HPDE6-E6E7 (cell line): Measurements from ENCODE around the gene TXK.

Experiments
- DNase-seq: peaks from one replicate; pipeline ENCODE4 v3.0.0; 2011; ENCODE audit warnings: missing footprints; ENCODE audit errors: extremely low spot score

Gene TXK

DNA sequence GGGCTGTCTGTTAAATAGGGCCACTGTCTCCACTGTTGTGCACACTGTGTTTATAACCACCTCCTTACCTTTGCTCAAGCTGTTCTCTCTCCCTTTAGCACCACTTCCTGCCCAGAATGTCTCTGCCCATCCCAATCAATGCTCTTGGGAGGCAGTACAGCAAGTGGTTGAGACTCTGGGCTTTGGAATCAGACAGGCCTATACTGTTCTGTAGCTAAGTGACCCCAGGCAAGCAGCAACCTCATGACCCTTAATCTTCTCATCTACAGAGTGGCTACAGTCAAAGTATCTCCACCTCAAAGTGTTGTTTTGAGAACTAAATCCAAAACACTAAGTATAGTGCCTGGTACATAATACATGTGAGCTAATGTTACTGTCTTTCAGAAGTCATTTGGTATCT, 3.8 kb upstream of the TXK start:
- DNase-seq, result no peak

DNA sequence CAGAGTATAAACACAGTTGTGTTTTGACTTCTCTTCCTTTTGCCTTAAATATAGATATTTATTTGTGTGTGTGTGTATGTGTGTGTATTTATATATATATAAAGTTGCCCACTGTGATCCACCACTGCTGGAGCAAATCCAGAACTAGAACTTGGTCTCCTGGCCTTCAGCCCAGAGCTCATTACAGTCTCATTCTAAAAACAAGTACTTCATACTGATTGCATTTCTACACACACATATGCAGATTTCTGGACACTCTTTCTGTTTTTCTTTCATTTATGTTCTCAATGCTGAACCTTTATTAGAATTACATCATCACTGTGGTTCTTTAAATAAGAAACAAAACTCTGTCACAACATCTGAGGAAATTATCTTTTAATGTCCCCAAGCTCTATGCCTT, 381 bp downstream of the TXK start:
- no peak for DNase-seq

DNA sequence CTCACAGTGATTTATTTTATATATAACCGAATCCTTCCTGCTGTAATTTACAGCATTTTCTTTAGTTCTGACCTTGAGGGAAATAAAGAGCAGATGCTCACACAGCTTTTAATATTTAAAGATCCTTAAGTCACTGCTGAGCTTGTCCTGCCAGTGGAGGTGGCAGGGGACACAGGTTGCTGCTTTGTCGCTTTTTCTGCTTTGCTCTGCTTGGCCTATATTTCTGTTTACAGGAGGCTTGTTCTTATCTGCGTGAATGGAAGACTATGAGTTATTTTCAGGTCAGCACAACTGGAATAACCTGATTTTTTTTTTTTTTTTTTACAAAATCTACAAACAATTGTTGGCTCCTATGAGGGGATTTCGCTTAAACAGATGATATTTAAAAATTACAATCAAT, 2.3 kb downstream of the TXK start:
- DNase-seq, result no peak

DNA sequence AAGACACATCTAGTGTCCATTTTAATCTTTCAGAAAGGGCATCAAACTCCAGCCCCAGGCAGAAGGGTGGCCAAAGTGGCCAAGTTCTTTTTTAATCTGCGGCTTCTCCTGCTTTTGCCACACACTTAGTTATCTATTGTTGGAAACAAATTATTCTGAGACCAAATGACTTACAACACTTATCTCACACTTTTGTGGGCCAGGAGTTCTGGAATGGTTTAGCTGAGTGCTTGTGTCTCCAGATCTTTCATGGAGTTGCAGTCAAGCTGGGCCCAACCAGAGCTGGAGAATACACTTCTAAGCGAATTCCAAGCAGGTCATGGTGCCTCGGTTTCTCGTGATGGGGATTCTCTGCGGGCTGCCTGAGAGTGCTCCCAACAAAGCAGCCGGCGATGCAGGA, 4.0 kb downstream of the TXK start:
- no peak for DNase-seq

GRCh38 chr4:48129307-48130014, 4.6 kb downstream of the TXK start:
- DNase-seq, result no peak

DNA sequence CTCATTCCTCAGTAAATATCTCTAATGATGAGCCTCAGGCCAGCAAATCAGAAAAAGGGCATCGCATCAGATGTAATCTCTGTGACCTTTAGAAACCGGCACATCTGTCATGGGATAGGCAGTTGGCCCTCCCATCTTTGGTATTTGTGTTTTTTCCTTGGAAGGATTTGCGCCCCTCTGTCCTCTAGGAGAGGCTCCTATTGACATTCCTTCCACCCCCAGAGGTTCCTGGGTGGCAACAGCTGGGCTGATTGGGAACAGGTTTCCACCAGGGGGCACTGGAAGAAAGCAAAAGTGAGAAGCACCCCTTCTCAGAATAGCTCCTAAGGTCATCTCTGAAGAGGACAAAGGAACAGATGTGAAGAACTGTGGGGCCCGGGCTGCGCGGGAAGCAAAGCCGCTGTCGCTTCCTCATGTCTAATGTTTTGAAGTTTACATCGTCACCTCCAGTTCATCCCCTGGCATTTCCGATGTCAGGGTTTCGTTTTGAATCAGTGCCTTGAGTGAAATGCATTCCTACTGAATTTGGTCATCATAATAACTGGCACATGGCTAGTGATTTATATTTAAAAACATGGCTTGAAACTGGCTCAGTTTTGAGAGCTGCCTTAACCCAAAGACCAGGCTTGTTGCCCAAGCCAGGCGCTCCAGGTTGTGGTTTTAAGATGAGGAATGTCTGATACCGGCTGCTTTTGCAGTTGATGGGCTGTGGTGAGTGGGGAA, 6.2 kb downstream of the TXK start:
- peak; percentile 66 for DNase-seq

GRCh38 chr4:48127231-48127630, 6.8 kb downstream of the TXK start:
- no peak for DNase-seq

DNA sequence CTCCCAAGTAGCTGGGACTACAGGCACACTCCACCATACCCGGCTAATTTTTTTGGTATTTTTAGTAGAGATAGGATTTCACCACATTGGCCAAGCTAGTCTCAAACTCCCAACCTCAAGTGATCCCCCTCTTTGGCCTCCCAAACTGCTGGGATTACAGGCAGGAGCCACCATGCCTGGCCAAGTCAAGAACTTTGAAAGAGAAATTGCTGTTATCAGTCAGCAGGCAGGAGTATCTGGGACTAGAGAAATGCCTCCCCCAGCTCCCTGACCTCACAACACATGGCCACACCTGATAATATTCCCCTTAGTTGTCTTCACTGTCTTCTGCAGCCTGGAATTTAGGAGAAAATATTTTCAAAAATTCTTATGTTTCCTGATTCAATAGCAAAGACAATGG, 7.4 kb downstream of the TXK start:
- no peak for DNase-seq

DNA sequence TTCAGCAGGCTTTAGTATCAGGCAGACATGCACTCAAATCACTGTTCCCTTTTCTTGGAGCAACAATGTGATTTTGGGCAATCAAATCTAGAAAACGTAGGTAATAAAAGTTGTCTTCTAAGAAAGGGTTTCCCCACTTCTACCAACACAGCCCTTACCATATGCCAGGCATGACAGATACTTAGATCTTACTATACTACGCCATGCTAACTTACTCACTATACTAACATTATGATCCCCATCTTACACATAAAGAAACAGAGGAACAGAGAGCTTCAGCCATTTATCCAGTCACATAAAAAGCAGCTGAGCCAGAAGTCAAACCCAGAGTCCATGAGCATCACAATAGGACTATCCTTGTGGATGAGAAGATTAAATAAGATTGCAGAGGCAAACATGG, 9.2 kb downstream of the TXK start:
- no peak for DNase-seq

- no peak for DNase-seq
Observed at GRCh38 chr4:48122756-48123155, 11.3 kb downstream of the TXK start.

DNA sequence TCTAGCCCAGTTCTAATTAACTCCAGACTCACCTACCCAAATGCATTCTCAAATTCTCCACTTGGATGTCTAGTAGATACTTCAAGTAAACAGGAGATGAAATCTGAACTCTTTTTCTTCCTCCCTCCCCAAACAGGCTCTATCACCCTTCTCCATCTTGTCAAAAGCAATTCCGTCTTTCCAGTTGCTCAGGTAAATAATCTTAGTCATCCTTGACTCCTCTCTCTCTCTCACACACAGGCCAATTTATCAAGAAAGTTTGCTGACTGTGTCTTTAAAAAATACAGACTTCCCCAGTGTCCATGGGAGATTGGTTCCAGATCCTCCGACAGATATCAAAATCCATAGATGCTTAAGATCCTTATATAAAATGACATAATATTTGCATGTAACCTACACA, 12.9 kb downstream of the TXK start:
- DNase-seq, result no peak

DNA sequence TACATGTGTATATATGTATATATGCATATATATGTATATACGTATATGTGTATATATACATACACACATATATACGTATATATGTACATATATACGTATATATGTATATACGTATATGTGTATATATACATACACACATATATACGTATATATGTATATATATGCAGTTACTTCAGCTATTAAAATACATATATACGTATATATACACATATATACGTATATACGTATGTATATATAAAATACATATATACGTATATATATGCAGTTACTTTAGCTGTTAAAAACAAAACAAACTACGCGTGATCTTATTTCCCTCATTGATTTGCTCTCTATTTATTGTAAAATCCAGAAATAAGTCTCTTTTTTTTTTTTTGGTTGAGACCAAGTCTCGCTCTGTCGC, 13.9 kb downstream of the TXK start:
- DNase-seq, result no peak

GRCh38 chr4:48119646-48120045, 14.4 kb downstream of the TXK start:
- no peak for DNase-seq

DNA sequence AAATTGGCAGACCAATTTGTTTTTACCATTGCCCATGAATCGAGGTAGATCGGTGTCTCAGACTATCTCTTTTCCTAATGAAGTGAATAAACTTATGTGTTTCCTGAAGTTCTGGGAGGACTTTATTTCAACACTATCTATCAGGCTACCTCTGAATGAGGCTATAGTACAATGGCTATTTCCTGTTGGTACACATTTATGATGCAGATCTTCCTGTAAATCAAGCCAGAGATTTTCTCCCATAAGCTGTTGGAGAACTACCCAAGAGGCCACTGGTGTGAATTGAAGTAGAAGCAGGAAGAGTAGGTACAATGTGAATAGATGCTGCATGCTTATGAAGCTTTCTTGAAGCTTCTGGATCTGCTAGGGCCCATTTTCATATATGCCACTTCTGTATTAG, 16.0 kb downstream of the TXK start:
- no peak for DNase-seq

DNA sequence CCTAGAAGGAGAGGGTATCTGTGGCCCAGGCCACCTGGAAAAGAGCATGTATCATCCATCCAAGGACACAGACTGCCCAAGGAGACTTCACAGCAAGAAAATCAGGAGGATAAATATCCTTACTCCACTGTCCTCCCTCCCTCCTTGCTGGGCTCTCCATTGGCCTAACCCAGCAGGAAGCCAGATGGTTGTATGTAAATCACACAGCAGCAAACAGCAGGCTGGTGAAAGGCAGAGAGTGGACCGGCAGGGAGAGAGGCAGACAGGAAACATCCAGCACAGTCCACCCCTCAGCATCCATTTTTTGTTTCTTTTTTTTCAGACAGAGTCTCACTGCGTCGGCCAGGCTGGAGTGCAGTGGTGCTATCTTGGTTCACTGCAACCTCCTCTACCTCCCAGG, 17.5 kb downstream of the TXK start:
- DNase-seq, result no peak

GRCh38 chr4:48114412-48114811, 19.6 kb downstream of the TXK start:
- no peak for DNase-seq

DNA sequence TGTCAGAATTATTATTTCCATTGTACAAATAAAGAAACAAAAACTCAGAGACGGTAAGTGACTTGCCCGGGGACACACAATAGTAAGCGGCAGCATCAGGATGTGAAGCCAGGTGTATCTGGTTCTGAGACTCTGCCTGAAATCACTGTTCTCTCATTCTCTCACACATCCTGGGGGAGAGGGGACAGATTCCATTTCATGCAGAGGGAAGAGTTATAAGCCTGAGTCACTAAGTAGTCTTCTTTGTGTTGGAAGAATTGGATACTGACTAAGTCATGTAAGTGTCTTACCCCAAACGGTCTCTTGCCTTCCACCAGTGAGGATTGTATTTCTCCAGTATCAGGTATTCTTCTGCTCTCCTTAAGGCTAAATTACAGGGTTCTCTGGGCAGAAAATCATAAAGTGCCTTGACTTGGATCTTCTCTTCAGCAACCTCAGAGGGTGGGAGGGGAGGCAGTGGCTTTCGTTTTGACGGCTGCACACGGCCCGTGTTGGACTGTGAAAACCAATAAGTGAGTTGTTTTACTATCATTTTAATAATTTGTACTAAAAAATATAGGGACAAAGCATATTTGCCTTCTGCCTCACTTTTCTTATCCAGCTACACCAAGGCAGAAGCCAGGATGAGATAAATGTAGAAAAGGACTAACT, 21.9 kb downstream of the TXK start:
- DNase-seq, result no peak

DNA sequence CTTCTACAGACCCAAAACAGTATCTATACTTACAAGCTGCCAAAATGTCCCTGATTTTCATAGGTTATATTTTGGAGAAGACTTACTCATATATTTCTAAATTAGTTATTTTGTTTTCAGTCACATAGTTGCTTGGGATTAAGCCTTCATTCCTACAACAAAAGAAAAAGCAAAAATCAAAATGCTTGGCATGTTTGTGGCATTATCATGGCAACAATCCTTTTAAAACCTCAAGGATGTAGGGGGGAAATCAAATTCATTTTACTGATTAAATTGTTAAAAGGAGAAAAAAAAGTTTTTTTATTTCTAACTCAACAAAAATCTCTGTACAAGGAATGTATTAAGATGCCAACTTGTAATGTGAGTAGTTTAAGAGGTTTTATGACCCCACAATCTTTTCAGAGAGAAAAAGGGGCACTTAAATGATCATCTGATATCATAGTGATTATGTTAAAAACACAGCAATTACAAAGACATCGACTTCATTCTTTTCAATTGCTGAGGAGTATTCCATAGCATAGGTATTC, 23.5 kb downstream of the TXK start:
- DNase-seq, result no peak

- no peak for DNase-seq
Observed at GRCh38 chr4:48109413-48110263, 24.4 kb downstream of the TXK start.

GRCh38 chr4:48108309-48109073, 25.6 kb downstream of the TXK start:
- DNase-seq, result no peak

DNA sequence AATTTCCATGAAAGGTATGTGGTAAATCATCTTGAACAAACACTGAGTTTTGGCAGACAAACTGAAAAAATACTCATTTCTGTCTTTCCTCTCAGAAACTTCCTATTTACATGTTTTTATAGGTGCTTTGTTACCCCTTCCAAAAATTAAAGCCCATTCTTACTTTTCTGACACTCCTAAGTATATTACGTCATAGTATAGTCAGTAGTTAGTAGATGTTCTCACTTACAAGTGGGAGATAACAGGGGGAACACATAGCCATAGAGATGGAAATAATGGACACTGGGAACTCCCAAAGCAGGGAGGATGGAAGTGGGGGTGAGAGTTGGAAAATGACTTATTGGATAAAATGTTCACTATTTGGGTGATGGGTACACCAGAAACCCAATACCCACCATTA, 28.8 kb downstream of the TXK start:
- DNase-seq, result no peak
